Measurements from ENCODE around the gene PRRT1.

PRRT1 gene

GRCh38 chr6:32173051-32173727, 21.4 kb upstream of the PRRT1 start:
- DNase-seq = no peak

GRCh38 chr6:32171234-32171633, 19.5 kb upstream of the PRRT1 start:
- DNase-seq = no peak

DNA sequence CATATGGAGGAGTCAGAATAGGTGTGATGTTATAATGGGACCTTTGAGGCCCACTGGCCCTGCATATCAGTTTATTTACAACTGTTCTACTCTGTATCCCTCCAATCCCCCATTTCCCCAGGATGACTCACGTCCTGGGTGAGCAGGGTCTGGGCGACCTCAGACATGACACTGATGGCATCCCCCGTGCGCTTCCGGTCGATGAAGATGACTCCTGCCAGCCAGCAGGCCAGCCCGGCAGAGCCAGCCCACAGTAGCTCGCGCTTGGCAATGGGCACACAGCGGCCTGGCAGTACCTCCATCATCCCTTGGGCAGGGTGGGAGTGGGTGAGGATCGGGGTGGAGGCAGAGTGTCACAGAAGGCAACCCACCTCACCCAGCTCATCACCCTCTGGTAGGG, 18.6 kb upstream of the PRRT1 start:
- DNase-seq = no peak

DNA sequence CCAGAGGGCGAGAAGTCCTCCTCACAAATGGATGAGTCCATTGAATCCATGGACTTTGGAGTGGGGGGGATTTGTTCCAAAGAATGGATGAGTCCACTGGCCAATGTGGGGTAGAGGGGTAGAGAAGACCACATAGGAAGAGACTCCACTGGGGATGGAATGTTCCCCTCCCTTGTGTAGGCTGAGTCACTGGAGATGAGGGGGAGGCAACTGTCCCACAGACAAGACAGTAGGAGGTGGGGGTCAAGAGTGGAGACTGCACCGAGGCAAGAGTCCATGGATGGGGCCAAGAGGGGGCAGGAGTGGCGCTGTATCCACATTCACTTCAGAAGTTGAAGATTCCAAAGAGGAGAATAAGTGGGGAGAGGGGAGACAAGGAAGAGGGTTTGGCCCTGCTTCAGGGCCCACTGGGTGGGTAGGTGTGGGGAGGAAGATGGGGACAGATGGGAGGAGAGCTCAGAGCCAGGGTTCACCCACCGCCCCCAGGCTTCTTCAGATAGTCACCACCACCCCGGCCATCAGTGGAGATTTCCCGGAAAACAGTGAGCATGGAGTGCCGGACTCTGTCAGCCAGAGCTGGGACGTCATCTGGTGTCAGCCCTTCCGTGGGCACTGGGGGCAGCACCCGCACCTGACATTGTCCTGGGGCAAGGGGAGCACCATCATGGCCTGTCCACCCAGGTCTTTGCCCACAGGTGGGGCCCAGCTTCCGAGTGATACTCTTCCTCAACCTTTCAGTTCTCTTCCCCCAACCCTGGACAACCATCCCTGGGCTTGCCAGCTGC, 17.3 kb upstream of the PRRT1 start:
- no peak for DNase-seq

GRCh38 chr6:32168350-32168749, 16.6 kb upstream of the PRRT1 start:
- no peak for DNase-seq

GRCh38 chr6:32167761-32168262, 16.1 kb upstream of the PRRT1 start:
- DNase-seq = no peak

DNA sequence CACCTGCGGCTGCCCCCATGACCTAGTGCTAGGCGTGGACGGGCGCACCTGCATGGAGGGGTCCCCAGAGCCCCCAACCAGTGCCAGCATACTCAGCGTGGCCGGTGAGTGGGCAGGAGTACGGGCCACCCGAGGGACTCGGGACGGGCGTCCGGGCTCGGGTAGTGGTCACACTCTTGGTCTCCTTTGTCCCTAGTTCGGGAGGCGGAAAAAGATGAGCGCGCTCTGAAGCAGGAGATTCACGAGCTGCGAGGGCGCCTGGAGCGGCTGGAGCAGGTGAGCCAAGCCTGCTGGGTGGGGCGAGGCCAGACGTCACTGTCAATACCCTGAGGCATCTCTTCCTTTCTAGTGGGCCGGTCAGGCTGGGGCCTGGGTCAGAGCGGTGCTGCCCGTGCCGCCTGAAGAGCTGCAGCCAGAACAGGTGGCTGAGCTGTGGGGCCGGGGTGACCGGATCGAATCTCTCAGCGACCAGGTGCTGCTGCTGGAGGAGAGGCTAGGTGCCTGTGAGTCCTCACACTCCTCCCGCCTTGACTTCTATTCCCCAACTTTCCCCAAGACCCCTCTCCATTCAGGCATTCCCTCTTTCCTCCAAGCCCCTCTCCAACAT, 15.5 kb upstream of the PRRT1 start:
- DNase-seq = no peak

GRCh38 chr6:32166411-32167061, 14.8 kb upstream of the PRRT1 start:
- no peak for DNase-seq

DNA sequence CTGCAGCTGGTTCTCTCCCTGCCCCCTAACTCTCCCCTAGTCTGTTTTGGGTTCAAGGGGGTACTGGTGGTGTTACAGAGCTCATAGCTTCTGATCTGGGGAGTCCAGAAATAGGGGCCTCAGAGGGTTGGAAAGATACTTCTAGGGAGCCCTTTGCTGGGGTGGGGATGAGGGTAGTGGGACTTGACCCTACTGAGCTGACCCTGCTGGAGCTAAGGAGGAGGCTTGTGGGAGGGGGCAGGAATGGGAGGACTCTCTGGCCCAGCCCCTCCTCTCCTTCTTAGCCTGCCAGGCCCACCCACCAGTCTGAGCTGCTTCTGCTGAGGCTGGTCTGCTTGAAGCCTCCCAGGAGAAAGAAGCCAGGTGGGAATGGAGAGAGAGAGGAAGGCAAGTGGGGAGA, 12.6 kb upstream of the PRRT1 start, which contains the start of gene EGFL8:
Gene EGFL8, plus strand, starts transcription at position 301 of the 400 bp plus-strand sequence. CDS start 1,571 bp downstream, outside the sequence.
- DNase-seq = no peak

GRCh38 chr6:32163559-32164258, 12.0 kb upstream of the PRRT1 start:
- DNase-seq = no peak

DNA sequence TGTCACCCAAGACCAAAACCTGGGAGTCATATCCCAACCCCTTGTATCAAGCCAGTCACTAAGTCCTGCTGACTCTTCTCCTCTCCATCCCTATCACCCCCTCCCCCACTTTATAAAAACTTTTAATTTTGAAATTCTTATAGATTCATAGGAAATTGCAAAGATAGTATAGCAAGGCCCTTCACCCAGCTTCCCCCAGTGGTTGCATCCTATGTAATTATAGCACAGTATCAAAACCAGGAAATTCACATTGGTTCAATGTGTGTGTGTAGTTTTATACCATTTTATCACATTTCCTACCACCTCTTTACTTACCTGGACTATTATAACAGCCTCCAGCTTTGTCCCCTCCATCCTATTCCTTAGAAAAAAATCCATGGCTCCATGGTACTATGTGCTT, 6.3 kb upstream of the PRRT1 start:
- no peak for DNase-seq

DNA sequence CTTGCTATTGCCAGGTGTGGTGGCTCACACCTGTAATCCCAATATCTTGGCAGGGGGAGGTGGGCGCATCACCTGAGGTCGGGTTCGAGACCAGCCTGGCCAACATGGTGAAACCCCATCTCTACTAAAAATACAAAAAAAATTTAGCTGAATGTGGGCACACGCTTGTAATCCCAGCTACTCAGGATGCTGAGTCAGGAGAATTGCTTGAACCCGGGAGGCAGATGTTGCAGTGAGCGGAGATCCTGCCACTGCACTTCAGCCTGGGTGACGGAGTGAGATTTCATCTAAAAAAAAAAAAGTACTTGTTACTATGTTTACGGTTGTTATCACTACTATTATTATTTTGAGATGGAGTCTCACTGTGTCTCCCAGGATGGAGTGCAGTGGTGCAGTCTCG, 5.2 kb upstream of the PRRT1 start:
- no peak for DNase-seq

GRCh38 chr6:32154514-32155161, 2.9 kb upstream of the PRRT1 start:
- peak; percentile 32 for DNase-seq

DNA sequence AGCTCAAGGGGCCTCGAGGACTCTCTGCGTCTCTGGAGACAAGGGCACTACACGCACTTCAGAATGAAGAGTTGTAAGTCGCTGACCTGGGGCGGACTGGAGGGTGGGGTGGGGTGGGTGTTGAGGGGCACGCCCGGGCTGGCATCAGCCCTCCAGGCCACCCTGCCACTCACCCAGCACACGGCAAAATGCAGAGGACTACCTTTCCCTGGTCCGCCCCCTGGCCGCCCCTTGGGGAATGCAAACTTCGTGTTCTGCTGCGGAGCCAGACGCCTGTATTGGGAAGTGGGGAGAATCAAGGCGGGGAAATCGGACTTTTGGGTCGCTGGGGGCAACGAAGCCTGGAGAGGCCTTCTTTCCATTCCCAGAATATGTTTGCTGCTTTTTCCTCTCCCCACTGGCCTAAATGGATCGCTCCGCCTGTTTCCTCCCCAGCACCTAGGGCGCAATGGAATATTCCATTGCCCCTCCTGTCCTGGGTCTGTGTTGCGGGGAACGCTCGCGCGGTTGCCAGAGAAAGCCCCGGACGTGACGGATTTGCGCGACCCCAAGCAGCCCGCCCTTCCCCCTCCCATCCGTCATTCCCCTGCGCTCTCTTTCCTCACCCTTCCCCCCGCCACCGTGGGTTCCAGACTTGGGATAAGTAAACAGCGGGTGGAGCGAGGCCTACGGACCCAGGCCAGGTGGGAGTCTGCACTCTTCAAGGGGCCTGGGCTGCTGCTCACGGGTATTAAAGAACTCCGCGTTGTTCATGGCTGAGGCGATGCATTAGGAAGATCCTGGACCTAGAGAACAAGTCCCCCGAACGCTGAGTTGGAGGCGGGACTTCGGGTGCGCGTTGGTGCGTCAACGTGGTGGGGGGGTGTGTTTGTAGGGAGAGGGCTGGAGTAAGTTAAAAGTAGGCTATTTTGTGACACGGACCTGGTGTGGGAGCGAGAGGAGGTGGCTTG, 2.1 kb upstream of the PRRT1 start, which contains the start of gene PPT2:
Gene PPT2, plus strand, starts transcription at position 578 of the 950 bp plus-strand sequence. CDS start 454 bp downstream, outside the sequence.
- peak; percentile 56 for DNase-seq

DNA sequence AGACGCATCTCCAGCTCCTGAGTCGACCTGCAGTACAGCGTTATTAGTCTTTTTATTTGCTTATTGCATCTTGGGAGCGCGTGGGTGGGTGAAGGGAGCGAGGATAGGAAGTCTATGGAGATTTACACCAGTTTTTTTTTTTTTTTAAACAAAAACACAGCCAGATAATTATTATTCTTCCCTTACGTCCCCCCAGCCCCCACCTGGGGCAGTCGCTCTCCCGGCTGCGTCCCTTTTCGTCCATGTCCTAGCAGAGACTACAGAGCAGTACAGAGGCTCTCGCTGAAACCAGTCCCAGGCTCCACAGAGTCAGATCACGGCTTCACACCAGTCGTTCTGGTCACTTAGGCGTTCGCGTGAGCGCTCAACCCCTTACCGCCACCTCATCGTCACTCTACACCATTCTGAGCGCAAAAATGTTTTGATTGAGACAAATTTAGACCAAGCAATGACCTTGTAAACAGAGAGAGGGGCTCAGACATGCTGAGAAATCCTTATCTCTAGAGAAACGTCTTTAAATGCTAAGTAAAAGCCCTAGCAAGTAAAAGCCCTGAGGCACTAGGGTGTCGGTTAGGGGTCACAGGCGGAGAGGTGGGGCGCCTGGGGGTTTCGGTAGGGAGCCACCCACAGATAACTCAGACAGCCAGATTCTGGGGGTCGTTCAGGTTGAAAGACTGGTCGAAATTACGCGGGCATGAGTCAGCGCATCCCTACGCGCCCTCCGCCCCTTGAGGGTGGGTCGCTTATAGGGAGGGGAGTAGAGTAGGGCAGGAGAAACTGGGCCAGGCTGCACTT, 1.2 kb upstream of the PRRT1 start:
- DNase-seq = no peak

GRCh38 chr6:32151181-32151862, 417 bp downstream of the PRRT1 start:
- DNase-seq = no peak

DNA sequence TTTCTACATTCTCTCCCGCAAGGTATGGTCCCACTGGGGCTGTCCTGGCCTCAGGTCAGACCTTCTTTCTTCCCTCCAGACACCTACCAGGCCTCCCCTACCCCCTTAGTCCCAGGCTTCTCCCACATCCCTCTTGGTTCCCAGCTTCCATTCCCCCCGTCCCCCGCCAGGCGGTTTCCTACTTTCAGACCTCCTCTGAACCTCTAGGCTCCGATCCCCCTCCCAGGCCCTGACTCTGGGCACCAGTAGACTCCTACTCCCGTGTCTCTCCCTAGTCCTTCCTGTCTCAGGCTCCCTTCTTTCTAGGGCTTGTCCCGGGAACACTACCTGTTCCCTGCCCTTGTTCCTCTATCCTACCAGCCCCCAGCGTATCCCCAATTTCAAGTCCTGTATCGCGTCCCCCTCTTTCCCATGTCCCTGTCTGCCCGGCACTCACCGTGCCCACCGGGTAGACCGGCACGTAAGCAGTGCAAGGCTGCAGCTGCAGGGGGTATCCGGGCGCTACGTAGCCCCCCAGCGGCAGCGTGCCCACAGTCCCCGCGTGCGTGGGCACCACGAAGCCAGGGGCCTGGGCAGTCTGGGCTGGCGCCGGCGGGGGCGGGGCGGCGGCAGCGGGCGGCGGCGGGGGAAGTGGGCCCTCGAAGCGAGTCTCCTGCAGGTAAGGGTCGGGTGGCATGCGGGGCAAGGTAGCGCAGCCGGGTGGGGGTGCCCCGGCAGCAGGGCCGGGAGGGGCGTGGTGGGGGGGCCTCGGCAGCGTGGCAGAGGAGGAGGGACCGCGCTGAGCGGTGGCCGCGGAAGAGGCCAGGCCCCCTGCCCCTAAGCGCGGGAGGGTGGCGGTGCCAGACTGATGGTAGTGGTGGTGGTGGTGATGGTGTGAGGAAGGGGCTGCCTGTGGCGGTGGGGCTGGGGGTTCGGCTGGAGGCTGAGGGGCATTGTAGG, 1.5 kb downstream of the PRRT1 start:
- DNase-seq = no peak

Data from KG1 (cell line).